GM19452 (cell line): ENCODE data around the gene IGSF3.

Experiments used
- ATAC-seq: cut with Tn5 transposase; IDR thresholded peaks from one replicate; pipeline ENCODE4 v1.9.1; 2021; ENCODE audit not compliant: unreplicated experiment

Gene IGSF3

DNA sequence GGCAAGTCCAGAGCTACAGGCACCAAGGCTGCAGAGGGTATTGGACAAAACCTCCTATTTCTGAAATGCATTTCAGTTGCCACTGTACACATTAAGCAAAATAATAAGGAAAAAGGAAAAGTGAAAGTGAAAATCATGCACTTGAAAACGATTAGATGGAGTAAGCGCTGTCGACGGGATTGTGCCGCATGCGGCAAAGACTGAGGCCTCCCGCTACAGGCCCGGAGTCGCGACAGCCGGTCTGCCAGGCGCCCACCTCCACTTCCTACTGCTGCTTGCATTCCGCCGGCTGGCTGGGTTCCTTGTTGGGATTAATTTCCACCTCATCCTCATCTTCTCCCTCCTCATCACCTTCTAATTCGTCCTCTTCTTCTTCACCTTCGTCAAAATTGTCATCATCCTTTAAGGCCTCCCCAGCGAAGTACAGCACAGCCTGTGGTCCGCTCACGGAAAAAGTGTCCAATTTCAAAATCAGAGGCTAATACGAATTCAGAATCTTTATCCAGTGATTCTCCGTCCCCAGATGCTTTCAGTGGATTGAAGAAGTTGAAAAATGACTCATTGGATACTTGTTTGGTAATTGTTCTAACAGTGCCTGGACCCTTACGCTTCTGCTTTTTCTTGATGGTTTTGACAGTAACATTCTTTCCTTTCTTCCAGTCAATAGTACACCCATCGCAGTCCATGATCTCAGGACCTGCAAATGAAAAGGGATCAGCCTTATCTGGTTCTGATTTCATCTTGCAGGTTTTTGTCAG, 134.7 kb downstream of the IGSF3 start:
- ATAC-seq: no peak

DNA sequence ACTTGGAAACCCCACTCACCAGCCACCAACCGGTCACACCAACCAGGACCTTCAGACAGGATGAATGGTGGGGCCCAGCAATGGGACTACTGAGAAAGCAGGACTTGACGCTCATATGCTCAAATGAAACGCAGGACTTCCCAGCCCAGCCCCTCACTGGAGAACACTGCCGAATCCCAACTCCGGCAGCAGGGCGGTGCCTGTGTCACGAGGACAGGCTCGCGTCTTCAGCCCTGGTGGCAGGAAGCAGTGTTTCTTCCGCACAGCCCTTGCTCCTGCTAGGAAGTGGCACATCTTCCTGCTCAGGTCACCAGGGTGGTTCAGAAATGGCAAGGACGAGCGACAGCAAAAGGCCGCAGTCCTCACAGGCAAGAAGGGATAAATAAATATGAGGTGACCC, 135.6 kb downstream of the IGSF3 start:
- ATAC-seq: no peak

DNA sequence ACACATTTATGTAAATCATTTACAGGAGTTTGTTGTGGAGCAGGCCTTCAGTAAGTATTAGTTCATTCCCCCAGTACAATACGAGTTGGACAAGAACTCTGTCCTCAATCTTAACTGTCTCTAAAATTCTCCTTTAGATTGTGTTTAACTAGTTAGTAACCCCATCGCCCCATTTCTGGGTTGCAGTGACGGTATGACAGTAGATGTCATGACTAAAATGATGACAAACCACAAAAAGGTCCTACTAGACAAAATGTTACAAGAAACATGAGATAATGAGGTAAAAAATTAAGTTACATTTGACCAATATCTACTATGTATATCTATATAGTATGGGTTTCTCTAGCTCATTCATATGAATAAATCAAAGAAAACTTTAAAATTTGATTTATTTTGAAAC, 137.9 kb downstream of the IGSF3 start:
- no peak for ATAC-seq

DNA sequence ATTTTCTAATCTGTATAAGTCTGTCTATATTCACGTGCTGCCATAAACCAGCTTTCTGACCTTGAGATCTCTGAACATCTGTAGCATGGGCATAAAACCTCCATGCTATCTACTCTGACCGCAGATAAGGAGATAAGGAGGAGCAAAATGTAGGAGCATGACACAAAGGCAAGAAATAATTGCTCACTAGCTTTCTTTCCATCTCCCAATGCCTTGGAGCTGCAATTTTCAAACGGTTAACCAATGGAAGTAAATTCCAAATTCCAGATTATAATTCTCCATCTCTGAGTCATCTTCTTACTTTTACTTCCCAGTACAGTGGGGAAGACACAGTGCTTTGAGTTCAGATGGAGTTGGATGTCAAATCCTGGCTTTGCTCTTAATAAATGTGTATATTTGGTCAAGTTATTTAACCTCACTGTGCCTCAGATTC, 138.3 kb downstream of the IGSF3 start:
- ATAC-seq: no peak

DNA sequence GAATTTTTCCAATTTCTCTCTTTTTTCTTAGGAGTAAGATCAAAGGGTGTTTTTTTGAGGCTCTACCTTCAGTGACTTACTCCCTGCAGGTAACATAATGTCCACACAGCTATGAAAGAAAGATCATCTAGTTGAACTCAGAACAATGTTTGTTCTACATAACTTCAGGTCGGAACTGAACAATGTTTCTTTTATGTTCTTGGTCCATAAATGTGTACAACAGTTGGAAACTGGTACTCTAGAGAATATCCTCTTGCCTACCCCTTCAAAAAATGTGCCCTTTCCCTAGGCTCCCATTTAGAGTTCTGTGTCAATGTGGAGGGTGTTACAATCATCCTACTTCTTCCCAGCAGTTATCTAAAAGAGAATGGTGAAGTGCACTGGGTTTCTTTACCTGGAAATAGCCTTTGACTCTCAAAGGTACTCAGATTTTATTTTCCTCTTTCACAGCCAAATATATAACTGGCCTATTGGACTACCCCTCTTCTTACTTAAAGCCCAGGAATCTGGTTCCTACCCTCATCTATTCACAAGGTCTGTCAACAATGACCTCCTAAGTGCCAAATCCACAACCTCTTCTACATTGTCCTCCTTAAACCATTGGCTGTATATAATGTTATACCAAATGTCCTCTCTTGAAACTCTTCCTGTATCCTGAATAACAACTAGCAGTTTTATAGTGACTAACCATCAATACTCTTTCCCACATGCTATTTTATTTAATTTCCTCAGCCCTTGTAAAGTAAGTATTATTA, 139.0 kb downstream of the IGSF3 start:
- no peak for ATAC-seq

DNA sequence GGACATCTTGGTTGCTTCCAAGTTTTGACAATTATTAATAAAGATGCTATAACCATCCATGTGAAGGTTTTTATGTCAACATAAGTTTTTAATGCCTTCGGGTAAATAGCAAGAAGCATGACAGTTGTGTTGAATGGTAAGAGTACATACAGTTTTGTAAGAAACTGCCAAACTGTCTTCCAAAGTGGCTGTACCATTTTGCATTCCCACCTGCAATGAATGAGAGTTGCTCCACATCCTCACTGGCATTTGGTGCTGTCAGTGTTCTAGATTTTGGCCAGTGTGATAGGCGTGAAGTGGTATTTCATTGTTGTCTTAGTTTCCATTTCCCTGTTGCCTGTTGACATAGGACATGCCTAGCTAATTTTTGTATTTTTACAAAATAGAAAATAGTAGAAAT, 142.1 kb downstream of the IGSF3 start:
- ATAC-seq: no peak
